H1 (cell line): ENCODE measurements around the gene ESYT2. TPM values are rescaled to one million over a fixed set of nuclear protein-coding genes. Genes with fewer than 3 reads are reported as not detected.

Experiments
- BACH1 ChIP-seq: IDR thresholded peaks from 2 replicates; pipeline ENCODE4 v1.6.1; 2012; ENCODE audit warnings: low read length, improper control_type of control experiment
- CEBPB ChIP-seq: IDR thresholded peaks from 2 replicates; pipeline ENCODE4 v1.6.1; 2012; ENCODE audit warnings: low read depth, low read length
- CHD1 ChIP-seq: IDR thresholded peaks from 2 replicates; pipeline ENCODE4 v1.6.1; 2012; ENCODE audit warnings: low read depth, low read length, improper control_type of control experiment
- CTBP2 ChIP-seq: IDR thresholded peaks from 2 replicates; pipeline ENCODE4 v1.7.0; 2011; ENCODE audit warnings: borderline replicate concordance, mild to moderate bottlenecking, moderate library complexity, mixed read lengths, low read length; ENCODE audit not compliant: insufficient read depth, insufficient read length
- KDM4A ChIP-seq: IDR thresholded peaks from one replicate; pipeline ENCODE4 v1.7.1; 2012; ENCODE audit warnings: low read depth, mild to moderate bottlenecking, moderate library complexity, low read length, inconsistent platforms; ENCODE audit not compliant: severe bottlenecking
- POLR2A ChIP-seq, 2 experiments: IDR thresholded peaks; 1 replicate in 1 of 2; 2 replicates in 1 of 2; pipeline ENCODE4 v1.6.1; 2011; ENCODE audit warnings: low read depth in 2 of 2, low read length in 2 of 2, mild to moderate bottlenecking in 2 of 2; ENCODE audit errors: control extremely low read depth in 1 of 2
- RXRA ChIP-seq: IDR thresholded peaks from 2 replicates; pipeline ENCODE4 v1.6.1; 2011; ENCODE audit warnings: low read depth, mild to moderate bottlenecking, low read length, moderate library complexity; ENCODE audit not compliant: insufficient read depth
- SIN3A ChIP-seq, 2 experiments: IDR thresholded peaks in 1 of 2; conservative IDR thresholded peaks in 1 of 2; 2 replicates each; pipeline ENCODE4 v1.6.1; 2011 to 2012; ENCODE audit warnings: low read length in 2 of 2, improper control_type of control experiment in 1 of 2, low read depth in 1 of 2, mild to moderate bottlenecking in 1 of 2
- SIX5 ChIP-seq: IDR thresholded peaks from 2 replicates; pipeline ENCODE4 v1.6.1; 2011; ENCODE audit warnings: mild to moderate bottlenecking, low read depth, low read length
- SP4 ChIP-seq: IDR thresholded peaks from 2 replicates; pipeline ENCODE4 v1.6.1; 2012; ENCODE audit warnings: low read length, inconsistent platforms
- TEAD4 ChIP-seq: IDR thresholded peaks from 2 replicates; pipeline ENCODE4 v1.6.1; 2012; ENCODE audit warnings: low read depth, low read length, inconsistent platforms, mixed read lengths
- polyA plus RNA-seq, 7 experiments: library from polyadenylated mRNA; depleted of rRNA in 3 of 7; stranded (reverse) in 5 of 7; unstranded in 2 of 7; fragments of >200 nt in 5 of 7; fragments of 200-250 nt in 2 of 7; gene quantifications; 1 replicate in 5 of 7; 2 replicates in 1 of 7; 4 replicates in 1 of 7; pipeline versions ENCODE4 v1.2.1 to v1.2.3, GENCODE V29; 2011 to 2013; ENCODE audit warnings: missing spikeins in 2 of 7, mixed read lengths in 2 of 7
- total RNA-seq: library from RNA; stranded (reverse); fragmentation: NEBNext Ultra II Directional; extraction: Animal tissue kit (Norgen Biotek cat#: 25700); gene quantifications from 2 replicates; pipeline ENCODE4 v1.2.1, GENCODE V29; 2021

ESYT2 gene
- total and polyA plus RNA-seq, 2 of the 8 experiments (the other 6 are each of a cell fraction or from before 2014, with no cell fraction given), result 27.0 to 37.5 TPM

DNA sequence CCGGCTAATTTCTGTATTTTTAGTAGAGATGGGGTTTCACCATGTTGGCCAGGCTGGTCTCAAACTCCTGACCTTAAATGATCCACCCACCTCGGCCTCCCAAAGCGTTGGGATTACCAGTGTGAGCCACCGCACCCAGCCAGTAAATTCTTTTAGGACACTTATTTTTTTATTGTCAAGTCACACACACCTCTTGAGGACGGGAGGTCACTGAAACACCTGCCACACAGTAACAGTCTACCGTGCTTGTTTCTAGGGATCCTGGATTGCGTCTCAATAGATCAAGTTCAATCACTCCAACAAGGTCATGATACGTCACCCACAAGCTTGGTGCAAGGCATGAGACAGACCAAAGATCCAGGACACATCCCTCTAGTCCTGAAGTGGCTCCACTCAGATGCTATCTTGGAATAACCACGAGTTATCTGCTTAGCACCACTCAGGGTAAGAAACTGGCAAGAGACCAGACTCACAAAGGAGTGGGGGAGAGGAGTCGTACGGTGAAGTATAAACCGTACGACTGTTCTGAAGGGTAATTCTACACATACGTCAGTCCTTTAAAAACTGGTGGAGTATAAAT lies 65.8 kb downstream of the ESYT2 start (continued):
- TF ChIP-seq SIN3A (conservative IDR thresholded peaks at IDR 0.05 in 1 of 2, IDR thresholded peaks at IDR 0.05 in 1 of 2; ENCODE audit: low read depth in 1 of 2, low read length in 2 of 2), result no peak
- TF ChIP-seq TEAD4, result no peak
- no peak for TF ChIP-seq SP4
- no peak for TF ChIP-seq CEBPB
- TF ChIP-seq CHD1, result no peak
- no peak for TF ChIP-seq BACH1
- no peak for TF ChIP-seq POLR2A (IDR thresholded peaks at IDR 0.05; ENCODE audit: control extremely low read depth in 1 of 2, low read depth in 2 of 2, low read length in 2 of 2)
- TF ChIP-seq KDM4A, result no peak
- no peak for TF ChIP-seq RXRA
- no peak for TF ChIP-seq CTBP2
- no peak for TF ChIP-seq SIX5
